ENCODE measurements around the gene REP15.

DNA sequence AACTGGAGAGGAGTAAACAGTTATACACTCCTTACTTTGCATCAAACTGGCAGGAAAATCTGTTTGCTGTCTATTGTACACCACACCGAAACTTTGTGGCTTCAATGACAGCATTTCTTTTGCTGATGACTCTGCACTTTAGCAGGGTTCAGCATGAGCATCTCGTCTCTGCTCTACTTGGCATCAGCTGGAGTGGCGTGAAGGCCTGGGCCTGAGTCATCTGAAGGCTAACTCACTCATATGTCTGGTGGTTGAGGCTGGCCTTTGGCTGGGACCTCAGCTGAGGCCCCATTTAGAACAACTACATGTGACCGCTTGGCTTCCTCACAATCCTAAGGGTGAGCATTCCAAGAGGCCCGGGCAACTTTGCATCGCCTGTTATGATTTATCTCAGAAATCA is 28.7 kb upstream of the REP15 start:
- TF ChIP-seq POLR2A (IDR thresholded peaks at IDR 0.05) (no peak), EP300 (IDR thresholded peaks at IDR 0.05) (no peak)
- TF ChIP-seq, protein P1, sequence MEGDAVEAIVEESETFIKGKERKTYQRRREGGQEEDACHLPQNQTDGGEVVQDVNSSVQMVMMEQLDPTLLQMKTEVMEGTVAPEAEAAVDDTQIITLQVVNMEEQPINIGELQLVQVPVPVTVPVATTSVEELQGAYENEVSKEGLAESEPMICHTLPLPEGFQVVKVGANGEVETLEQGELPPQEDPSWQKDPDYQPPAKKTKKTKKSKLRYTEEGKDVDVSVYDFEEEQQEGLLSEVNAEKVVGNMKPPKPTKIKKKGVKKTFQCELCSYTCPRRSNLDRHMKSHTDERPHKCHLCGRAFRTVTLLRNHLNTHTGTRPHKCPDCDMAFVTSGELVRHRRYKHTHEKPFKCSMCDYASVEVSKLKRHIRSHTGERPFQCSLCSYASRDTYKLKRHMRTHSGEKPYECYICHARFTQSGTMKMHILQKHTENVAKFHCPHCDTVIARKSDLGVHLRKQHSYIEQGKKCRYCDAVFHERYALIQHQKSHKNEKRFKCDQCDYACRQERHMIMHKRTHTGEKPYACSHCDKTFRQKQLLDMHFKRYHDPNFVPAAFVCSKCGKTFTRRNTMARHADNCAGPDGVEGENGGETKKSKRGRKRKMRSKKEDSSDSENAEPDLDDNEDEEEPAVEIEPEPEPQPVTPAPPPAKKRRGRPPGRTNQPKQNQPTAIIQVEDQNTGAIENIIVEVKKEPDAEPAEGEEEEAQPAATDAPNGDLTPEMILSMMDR (IDR thresholded peaks at IDR 0.05), result no peak
